Stimulated activated CD4-positive, alpha-beta T cell treated with anti-CD3 and anti-CD28 coated beads, Interleukin-2, amount 100 ng/mL, for 24 hours (primary cell): ENCODE results near the gene DAB1.
"Not testable (repeated sequence)": the region's sequence is repeated elsewhere in the genome, so short reads cannot be mapped to it uniquely, and the experiment has no call there.

Source experiments
- DNase-seq, 2 donors: peaks; one replicate each; pipeline ENCODE4 v3.0.0-alpha.2; 2020

DAB1 gene

DNA sequence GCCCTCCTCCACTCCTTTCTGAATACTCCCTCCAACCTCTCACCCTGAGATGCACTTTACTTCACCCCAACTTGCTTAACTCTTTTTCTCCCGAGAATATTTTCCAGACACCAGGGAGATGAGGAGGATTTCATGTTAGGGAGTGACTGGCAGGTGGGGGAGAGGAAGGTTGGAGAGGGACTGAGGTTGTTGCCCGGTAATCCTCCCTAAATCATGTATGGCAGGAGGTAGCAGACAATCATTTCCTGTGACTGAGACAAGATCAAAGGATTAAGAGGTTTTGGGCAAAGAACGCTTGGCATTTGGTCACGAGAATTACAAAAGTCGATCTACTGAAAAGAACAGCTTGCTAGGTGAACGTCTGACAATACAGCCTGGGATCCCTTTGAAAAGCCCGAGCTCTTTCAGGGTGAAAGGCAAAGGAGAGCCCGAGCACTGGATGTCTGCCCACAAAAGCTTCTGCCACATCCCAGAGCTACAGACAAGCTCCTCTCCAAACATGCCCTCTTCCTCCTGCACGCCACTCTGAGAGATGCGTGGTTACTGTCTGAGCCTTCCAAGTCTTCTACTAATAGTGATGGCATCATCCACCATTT is 154.1 kb downstream of the DAB1 start:
- no peak for DNase-seq

DNA sequence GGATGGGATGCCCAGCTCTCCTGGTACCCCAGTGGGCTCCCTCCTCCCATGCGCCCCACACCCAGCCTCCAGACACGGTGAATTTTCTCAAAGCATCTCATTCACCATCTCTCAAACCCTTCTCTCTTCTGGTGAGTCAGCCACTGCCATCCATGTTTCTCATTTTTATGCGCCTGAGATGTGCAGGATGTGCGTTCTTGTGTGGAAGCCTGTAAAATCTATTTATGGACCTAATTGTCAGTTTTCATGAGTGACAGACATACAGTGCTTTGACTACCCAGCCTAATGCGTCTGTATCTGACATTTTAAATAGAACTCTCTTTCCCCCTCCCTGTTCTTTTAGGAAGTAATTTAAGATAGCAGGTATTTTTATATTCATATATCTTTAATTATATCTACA is 158.8 kb downstream of the DAB1 start:
- no peak for DNase-seq

DNA sequence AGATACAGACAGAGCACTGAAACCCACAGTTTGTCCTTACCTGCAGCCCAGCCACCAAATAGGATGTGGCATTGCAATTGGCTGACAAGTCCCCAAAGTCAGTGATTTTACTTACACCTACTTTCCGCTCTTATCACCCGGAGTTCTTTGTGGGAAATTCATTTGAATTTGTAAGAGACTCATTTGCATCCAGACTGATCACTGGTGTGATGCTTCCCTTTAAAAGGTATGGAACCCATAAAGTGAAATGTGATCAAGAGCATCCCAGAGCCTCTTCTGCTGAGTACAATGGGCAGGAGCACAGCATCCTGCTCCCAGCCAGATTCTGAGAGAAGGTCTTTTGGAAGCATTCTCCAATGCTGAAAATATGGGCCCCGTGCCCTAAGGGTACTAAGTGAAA is 161.4 kb downstream of the DAB1 start:
- DNase-seq, result no peak

DNA sequence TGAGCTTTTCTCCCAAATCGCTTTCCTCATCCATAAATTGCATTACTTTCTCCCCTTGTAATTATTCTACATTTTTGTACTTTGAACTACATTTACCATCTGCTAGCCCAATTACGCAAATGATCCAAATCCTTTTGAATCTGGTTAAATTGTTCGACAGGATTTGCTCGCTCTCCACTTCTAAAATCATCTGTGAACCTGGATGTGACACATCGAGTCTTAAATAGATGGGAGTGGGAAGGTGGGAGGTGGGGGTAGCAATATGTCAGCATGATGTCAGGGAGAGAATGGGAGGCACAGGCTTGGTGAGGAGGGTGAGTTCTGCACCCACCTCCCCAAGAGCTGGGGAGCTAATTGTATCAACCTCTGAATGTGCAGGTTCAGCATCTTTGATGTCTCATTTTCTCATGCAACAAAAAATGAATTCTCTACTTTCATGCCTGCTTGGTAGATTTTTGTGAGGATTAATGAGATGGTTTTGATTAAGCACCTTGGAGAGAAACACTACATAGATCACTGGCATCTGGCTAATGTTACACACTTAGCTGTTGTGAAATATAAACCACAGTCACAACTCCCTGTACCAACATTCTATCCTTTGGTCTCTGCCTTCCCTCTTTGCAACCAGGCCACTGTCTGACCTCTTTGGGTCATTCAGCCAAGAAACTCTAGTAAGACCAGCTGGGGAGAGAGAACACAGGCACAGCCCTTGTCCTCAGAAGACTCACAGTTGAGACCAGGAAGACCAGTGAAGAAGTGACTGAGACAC is 165.1 kb downstream of the DAB1 start:
- no peak for DNase-seq

DNA sequence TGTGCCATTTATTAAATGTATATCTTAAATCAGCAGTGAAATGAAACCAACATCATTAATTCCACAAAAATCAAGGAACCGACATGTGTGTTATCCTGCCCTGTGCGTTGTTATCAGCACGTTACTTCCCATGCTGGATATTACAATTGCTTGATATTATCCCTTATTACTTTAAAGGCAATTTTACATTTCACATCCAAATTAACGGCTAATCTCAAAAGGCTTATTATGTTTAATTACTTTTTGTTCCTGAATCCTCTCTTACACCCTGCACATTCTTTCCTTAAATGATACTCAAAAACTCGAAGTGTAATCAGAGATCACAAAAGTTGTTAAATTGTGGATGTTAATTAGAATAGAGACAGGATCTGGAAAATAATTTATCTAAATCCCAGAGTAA is 167.9 kb downstream of the DAB1 start:
- no peak for DNase-seq

DNA sequence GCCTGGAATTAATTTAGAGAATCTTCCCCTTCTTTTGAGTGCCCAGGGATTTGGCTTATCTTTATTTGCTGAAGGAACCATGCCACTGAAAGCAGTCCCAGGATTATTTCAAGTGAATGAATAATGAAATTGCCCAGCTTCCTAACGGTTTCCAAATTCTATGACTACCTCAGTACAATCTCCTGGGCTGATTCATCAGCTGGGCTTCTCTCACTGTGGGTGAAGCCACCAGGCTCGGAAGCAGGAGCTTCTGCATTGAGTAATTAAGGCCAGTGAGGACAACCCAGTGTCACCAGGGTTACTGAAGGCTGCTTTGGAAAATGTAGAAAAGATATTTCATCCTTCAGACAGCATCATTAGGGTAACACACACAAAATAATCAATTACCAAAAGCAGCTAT is 169.8 kb downstream of the DAB1 start:
- DNase-seq, result no peak

DNA sequence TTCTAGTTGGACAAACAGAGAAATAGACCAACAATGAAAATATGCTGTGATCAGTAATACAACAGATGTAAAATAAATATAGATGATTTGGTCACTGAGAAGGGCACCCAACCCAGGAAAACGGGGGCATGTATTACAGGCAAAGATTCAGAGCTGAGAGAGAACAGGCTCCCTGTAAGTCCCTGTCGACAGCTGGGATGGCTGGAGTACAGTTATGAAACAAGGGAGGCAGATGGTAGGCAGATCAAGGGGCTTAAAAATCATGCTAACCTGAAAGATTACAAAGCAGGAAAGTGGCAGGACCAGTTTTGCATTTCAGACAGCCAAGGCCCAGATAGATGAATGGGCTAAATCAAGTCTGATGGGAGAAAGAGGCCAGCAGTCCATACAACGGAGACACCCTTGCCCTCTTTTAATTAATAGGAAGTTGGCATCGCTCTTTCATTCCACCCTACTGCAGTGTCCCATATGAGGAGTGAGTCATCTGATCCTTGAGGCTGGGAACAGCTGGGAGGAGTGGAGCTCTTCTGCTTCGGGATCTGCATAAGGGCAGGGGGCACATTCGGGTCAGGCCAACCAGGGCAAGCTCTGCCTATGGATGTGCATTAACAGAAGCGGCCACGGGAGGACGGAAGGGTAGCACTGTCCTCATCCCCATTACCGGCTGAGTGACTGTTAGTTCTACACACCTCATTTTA is 171.1 kb downstream of the DAB1 start:
- DNase-seq, result no peak

DNA sequence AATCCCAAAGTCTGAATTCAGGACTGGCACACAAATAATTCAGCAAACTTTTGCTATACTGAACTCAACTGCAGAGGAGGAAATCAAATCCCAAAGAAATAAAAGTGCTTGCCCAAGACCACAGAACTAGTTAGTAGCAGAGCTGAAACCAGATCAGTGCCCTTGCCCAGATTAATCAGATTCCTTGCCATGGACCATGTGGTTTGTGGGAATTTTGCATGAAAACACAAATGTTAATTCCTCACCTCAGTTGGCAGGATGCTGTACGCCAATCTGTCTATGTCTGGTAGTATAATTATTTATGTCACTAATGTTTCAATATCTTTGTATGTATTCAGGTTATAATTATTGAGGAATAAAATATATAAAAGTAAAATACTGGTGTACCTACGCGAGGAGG is 173.8 kb downstream of the DAB1 start:
- DNase-seq, result no peak

DNA sequence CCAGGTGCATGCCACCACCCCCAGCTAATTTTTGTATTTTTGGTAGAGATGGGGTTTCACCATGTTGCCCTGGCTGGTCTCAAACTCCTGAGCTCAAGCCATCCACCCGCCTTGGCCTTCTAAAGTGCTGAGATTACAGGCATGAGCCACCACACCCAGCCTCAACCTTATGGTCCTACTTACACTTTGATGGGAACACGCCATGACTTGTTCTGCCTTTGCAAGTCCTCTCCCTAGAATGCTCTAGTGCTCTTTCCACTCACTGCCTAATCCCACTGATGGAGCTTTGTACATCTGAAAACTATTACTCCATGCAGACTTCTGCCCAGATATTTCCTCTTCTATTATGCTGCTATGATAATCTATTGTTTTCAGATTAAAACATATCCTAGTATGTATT is 174.3 kb downstream of the DAB1 start:
- no peak for DNase-seq

DNA sequence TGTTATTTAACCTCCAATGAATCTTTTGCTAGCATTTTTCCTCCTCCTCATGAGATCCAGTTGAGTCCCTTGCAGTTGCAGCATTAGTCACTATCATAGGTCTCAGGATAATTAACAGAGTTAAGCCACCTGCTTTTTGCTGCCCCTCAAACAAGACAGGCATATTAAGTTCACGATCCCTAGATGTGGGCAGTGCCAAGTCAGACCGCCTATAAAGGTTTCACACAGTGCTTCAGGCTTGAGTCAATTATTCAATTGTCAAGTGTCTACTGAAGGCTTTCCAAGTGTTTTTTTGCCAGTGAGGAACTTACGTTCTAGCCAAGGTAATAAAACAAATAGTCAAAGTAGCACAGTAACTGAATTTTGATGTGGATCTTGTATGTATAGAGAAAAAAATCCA is 175.0 kb downstream of the DAB1 start:
- no peak for DNase-seq

DNA sequence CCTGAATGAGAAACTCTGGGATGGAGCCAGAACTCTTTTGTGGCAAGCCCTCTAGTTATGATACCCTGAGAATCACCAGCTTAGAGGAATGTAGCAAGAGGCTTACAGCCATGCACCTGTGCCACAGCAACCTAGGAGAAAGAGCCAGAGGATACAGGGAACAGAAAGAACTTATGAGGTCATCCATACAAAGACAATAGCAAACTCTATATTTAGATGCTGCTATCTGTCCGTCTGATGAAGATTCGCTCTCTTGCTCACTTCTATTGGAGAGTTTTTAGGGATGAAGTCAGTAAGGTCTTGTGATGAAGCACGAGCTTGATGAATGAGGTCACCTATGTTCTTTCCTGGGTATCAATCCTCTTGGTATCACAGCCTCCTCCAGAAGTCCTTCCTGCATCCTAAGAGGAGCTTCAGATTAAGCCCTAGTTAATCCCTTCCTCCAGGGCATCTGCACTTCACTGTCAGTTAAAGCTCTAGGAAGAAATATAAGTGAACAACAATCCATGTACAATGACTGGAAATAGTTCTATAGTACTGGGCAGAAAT is 185.6 kb downstream of the DAB1 start:
- DNase-seq, result no peak

DNA sequence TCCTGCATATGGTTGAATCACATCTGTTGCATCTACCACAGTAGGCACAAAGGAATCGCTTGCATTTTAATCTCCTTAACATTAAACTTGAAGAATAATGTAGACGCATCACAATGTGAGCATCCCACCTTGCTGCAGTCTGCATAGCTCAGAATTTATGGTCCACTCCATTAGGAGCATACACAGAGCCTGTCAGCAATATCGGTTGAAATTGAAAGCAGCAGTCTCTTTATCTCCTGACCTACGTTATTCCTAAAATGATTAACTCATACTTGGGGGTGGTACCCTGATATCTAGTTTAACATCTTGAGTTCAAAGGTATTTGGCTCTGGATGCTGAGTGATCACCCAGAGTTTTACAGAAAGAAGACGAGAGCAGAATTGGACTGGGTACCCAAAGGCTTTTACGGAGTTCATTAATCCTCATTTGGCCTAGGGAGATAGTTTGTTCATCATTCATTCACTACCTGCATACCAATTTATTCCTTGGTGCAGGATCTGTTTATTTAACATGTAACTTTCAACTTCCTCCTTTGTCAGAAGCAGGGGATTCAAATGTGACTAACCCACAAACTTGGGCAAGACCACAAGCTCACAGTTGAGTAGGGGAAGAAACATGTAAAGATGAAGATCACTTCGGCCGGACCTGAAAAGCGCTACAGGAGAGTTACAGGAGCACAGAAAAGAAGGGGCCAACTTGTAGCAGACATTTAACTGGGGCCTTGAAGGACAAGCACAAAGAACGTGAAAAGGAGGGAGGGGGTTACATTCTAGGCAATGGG is 187.9 kb downstream of the DAB1 start:
- DNase-seq, result no peak

DNA sequence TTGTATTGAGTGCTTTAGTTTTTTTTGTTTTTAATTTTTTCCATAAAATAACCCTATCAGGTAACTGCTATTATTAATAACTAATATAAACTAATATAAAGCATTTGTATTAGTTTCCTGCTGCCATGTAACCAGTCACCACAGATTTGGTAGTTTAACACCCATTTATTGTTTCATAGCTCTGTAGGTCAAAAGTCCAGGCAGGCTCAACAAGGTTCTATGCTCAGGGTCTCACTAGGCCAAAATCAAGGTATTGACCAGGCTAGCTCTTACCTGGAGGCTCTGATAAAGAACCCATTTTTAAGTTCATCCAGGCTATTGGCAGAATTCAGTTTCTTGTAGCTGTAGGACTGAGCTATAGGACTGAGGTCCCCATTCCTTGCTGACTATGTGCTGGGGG is 189.4 kb downstream of the DAB1 start:
- no peak for DNase-seq

DNA sequence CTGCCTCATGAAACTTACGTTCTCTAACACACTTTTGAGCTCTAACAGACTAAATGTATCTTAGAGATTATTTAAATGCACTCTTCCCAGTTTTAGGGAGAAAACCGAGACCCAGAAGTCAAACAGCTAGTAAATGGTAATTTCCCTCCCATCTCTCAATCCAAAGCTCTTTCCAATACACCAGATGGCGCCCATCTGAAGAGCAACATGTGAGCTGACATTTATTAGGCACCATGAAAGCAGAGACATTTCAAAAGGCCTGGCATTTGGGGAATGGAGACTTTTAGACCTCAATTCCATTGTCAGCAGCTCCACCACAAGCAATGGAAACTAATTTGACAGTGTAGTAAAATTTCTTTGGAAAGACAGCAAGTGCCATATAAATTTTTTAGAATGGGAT is 191.4 kb downstream of the DAB1 start:
- DNase-seq, result no peak

DNA sequence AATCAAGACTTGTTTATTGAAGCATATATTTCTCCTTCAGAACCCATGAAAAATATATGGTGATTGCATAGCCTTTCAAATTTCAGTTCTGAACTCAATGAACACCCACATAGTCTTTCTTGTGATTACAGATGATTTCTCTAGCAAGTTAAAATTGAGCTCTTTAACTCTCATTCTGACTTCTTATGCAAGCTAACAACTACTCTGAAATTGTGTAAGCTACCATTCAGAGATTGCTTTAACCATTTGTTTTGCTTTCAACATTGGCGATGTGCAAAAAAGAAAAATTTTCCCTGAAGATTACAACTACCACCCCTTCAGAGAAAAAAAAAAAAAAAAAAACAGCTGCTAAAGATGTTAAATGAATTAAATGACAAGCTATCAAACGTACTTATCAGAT is 193.9 kb downstream of the DAB1 start:
- DNase-seq, result no peak

DNA sequence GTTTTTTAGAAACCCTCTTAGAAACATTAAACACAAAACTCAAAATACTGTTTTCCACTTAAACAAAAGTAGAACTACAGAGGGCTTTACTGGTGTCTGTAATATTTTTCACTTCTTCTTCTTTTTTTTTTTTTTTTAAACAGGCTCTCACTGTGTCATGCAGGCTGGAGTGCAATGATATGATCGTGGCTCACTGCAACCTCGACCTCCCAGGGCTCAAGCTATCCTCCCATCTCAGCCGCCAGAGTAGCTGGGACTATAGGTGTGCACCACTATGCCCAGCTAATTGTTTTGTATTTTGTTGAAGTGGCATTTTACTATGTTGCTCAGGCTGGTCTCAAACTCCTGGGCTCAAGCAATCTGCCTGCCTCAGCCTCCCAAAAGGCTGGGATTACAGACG is 194.8 kb downstream of the DAB1 start:
- no peak for DNase-seq

DNA sequence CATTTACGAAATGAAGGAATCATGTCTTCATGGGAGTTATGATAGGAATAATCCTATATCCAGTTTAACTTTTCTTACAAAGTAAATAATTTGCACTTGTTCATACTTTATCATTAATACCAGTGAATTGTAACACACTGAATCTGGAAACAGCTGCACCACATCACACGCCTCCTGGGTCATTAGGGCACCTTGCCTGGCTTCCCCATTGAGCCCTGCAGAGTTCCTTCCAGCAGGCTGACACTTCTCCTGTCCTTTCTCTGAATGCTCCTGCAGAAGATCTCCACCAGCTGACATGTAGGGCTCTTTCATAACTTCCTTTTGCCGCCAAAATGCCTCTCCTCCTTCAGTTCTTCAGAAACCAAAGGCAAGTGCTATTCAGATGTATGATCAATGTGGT is 201.1 kb downstream of the DAB1 start:
- no peak for DNase-seq

DNA sequence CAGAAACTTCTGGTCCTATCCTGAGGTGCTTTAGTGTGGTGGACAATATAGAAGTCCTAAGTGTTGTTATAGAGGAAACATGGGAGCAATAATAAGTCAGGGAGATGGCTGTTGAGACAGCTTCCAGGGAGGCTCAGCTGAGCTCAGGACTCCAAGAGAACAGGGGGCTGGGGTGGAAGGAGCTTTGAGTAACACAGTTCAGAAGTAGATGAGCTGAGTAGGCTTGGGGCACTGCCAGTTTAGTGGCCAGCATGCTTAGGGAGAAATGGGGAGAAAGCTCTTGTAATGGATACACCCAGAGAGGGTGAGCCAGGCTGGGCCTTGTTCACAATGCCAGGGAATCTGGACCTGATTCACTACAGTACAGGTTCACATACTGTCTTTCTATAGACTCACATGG is 201.6 kb downstream of the DAB1 start:
- DNase-seq, result no peak

DNA sequence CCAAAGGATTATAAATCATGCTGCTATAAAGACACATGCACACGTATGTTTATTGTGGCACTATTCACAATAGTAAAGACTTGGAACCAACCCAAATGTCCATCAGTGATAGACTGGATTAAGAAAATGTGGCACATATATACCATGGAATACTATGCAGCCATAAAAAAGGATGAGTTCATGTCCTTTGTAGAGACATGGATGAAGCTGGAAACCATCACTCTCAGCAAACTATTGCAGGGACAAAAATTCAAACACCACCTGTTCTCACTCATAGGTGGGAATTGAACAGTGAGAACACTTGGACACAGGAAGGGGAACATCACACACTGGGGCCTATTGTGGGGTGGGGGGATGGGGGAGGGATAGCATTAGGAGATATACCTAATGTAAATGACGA is 203.0 kb downstream of the DAB1 start:
- DNase-seq, result not testable (repeated sequence)

DNA sequence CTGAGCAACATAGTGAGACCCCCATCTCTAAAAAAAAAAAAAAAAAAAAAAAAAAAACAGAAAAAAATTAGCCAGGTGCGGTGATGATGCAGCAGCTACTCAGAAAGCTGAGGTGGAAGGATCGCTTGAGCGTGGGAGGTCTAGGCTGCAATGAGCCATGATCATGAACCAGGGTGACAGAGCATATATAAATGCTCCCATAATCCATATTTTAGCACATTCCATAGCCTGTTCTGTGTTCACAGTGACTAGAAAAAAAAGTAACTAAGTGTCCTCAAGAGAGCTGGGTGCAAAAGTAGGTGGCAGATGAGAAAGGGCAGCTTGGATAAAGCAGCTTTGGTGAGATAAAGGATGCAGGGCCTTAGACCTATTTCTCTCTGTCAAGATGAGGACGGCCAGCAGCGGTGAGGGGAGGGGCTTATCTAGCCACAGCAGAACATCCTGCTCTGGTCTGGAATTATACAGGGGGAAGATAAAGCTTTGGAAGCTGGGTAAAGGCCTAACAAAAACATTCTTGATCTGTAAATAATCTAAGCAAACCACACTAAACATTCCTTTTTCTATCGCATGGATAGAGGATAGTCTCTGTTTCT is 205.3 kb downstream of the DAB1 start:
- no peak for DNase-seq

DNA sequence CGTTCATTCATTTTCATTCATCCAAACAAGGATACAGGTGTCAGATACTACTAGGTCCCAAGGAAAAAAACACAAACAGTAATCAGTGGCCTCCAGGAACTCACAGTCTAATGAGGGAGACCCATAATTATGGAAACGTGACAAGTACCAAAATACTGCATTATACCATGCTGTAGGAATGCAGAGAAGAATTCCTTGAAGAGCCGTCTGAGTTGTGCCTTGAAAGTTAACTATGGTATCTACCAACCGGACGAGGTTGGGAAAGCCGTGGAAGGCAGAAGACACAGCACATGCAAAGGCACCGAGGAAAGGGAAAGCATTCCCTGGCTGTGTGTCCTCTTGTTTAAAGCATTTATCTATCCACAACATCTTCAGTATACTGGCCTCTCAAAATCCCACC is 206.0 kb downstream of the DAB1 start:
- no peak for DNase-seq

DNA sequence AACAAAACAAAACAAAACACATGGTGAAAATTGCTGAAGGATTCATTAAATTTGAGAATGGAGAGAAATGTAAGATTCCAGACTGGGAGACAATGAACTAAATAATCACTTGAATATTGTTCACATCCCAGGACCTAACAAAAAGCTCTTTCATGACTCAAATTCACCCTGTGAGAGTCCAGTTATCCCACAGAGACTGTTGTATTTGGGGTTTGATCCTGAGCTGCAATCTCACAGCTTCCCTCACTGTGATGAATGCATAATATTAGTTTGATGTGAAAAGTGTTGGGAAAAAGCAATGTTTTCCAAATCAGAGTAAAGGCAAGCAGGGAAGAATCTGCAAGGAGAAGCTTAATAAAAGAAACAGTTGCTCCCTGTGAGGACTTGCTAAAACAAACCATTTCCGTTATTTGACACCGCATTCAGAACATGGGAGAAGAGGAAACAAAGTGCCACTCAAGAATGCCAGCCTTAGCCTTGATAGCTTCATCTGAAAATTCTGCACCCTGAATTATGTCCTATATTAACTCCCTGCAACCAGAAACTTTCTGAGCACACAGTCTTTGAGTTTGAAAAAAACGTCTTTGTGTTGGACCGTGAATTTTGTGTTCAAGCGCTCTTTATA is 208.8 kb downstream of the DAB1 start:
- DNase-seq, result no peak
